KMS-11 (cell line): ENCODE results near the gene SCNN1G.
"Not testable (repeated sequence)": the region's sequence is repeated elsewhere in the genome, so short reads cannot be mapped to it uniquely, and the experiment has no call there.

Source experiments
- H2AFZ ChIP-seq: fragments of 200-600 bp; sonication (generic); 2 replicates; pipeline ENCODE4 v1.6.1; 2016; ENCODE audit warnings: antibody characterized with exemption, mixed run types, low read depth
- H3K27ac ChIP-seq: fragments of 200-600 bp; sonication (generic); 2 replicates; pipeline ENCODE4 v1.6.1; 2016; ENCODE audit warnings: mild to moderate bottlenecking, mixed run types
- H3K27me3 ChIP-seq: fragments of 200-600 bp; sonication (generic); 2 replicates; pipeline ENCODE4 v1.6.1; 2017; ENCODE audit warnings: mild to moderate bottlenecking, low read depth, mixed run types, moderate library complexity; ENCODE audit not compliant: insufficient read depth
- H3K36me3 ChIP-seq: fragments of 200-600 bp; sonication (generic); 2 replicates; pipeline ENCODE4 v1.6.1; 2017; ENCODE audit warnings: mild to moderate bottlenecking, mixed run types; ENCODE audit not compliant: insufficient read depth
- H3K4me1 ChIP-seq: fragments of 200-600 bp; sonication (generic); 2 replicates; pipeline ENCODE4 v1.6.1; 2016; ENCODE audit warnings: mild to moderate bottlenecking, low read depth, mixed run types; ENCODE audit not compliant: poor library complexity, severe bottlenecking
- H3K4me2 ChIP-seq: fragments of 200-600 bp; sonication (generic); 2 replicates; pipeline ENCODE4 v1.7.0; 2016; ENCODE audit warnings: mild to moderate bottlenecking, mixed run types
- H3K4me3 ChIP-seq: fragments of 200-600 bp; sonication (generic); IDR thresholded peaks from 2 replicates; pipeline ENCODE4 v1.6.1; 2017; ENCODE audit warnings: low read depth, low read length, mixed read lengths; ENCODE audit not compliant: insufficient read depth
- H3K79me2 ChIP-seq: fragments of 200-600 bp; sonication (generic); 2 replicates; pipeline ENCODE4 v1.6.1; 2016; ENCODE audit warnings: low read depth, mixed run types; ENCODE audit not compliant: insufficient read depth
- H3K9ac ChIP-seq: fragments of 200-600 bp; sonication (generic); 2 replicates; pipeline ENCODE4 v1.6.1; 2016; ENCODE audit warnings: mild to moderate bottlenecking, mixed run types
- H4K20me1 ChIP-seq: fragments of 200-600 bp; sonication (generic); 2 replicates; pipeline ENCODE4 v1.6.1; 2016; ENCODE audit warnings: mild to moderate bottlenecking, mixed run types; ENCODE audit not compliant: insufficient read depth
- CTCF ChIP-seq: fragments of 200-600 bp; sonication (generic); conservative IDR thresholded peaks from 2 replicates; pipeline ENCODE4 v1.6.1; 2017; ENCODE audit warnings: low read depth, mild to moderate bottlenecking, antibody characterized with exemption, low read length, moderate library complexity, mixed read lengths

Gene SCNN1G

GRCh38 chr16:23141959-23142740, 40.4 kb upstream of the SCNN1G start:
- H3K4me3 ChIP-seq: no peak overlapping the region
- no peak overlapping the region for H3K9ac ChIP-seq
- no peak overlapping the region for H3K4me2 ChIP-seq
- no peak overlapping the region for H3K27ac ChIP-seq
- H4K20me1 ChIP-seq: no peaks in the 10 kb centered on the region
- no peaks in the 10 kb centered on the region for H3K36me3 ChIP-seq
- peaks cover 16% of the 10 kb centered on the region for H3K4me1 ChIP-seq
- no peak overlapping the region for H2AFZ ChIP-seq
- no peaks in the 10 kb centered on the region for H3K27me3 ChIP-seq
- TF ChIP-seq CTCF: no peak
- peaks cover 77% of the 10 kb centered on the region for H3K79me2 ChIP-seq

GRCh38 chr16:23143391-23143790, 39.2 kb upstream of the SCNN1G start:
- H4K20me1 ChIP-seq: no peaks in the 10 kb centered on the region
- H3K27ac ChIP-seq: no peak overlapping the region
- H2AFZ ChIP-seq: no peak overlapping the region
- no peak overlapping the region for H3K4me3 ChIP-seq
- no peak overlapping the region for H3K9ac ChIP-seq
- H3K27me3 ChIP-seq: no peaks in the 10 kb centered on the region
- H3K4me1 ChIP-seq: peaks cover 28% of the 10 kb centered on the region
- no peak for TF ChIP-seq CTCF
- no peak overlapping the region for H3K4me2 ChIP-seq
- H3K79me2 ChIP-seq: peaks cover 80% of the 10 kb centered on the region
- H3K36me3 ChIP-seq: no peaks in the 10 kb centered on the region

GRCh38 chr16:23144393-23144792, 38.2 kb upstream of the SCNN1G start:
- not testable (repeated sequence) for H2AFZ ChIP-seq, H3K4me2 ChIP-seq, H3K4me3 ChIP-seq, H4K20me1 ChIP-seq, H3K36me3 ChIP-seq, H3K9ac ChIP-seq, H3K27me3 ChIP-seq, H3K27ac ChIP-seq
- H3K4me1 ChIP-seq: peaks cover 28% of the 10 kb centered on the region
- H3K79me2 ChIP-seq: peaks cover 74% of the 10 kb centered on the region

GRCh38 chr16:23145186-23145585, 37.4 kb upstream of the SCNN1G start:
- no peak for TF ChIP-seq CTCF
- peaks cover 68% of the 10 kb centered on the region for H3K79me2 ChIP-seq
- H3K4me1 ChIP-seq: peaks cover 33% of the 10 kb centered on the region
- H3K27me3 ChIP-seq: no peaks in the 10 kb centered on the region
- H3K27ac ChIP-seq: no peak overlapping the region
- H4K20me1 ChIP-seq: no peaks in the 10 kb centered on the region
- no peak overlapping the region for H3K4me2 ChIP-seq
- no peak overlapping the region for H3K4me3 ChIP-seq
- no peak overlapping the region for H2AFZ ChIP-seq
- no peaks in the 10 kb centered on the region for H3K36me3 ChIP-seq
- no peak overlapping the region for H3K9ac ChIP-seq

- H3K27me3 ChIP-seq: no peaks in the 10 kb centered on the region
- H2AFZ ChIP-seq: no peak overlapping the region
- no peak overlapping the region for H3K9ac ChIP-seq
- H4K20me1 ChIP-seq: no peaks in the 10 kb centered on the region
- H3K4me2 ChIP-seq: no peak overlapping the region
- peaks cover 68% of the 10 kb centered on the region for H3K79me2 ChIP-seq
- no peaks in the 10 kb centered on the region for H3K36me3 ChIP-seq
- no peak overlapping the region for H3K27ac ChIP-seq
- TF ChIP-seq CTCF: no peak
- H3K4me1 ChIP-seq: peaks cover 36% of the 10 kb centered on the region
- H3K4me3 ChIP-seq: no peak overlapping the region
These were observed 36.9 kb upstream of the SCNN1G start for GRCh38 chr16:23145608-23146007.
